GM23338 (cell line): Measurements from ENCODE around the gene SLC35D2. TPM values are rescaled to one million over a fixed set of nuclear protein-coding genes. Genes with fewer than 3 reads are reported as not detected.

ENCODE experiments used
- ATAC-seq: fragments of 200-7000 bp; cut with Tn5 transposase; 3 replicates; pipeline ENCODE4 v1.9.1; 2020
- DNase-seq: peaks from one replicate; pipeline ENCODE4 v3.0.0-alpha.2; 2015; ENCODE audit warnings: low spot score
- H2AFZ ChIP-seq: fragments of 200-600 bp; sonication (generic); 2 replicates; pipeline ENCODE4 v1.8.0; 2016; ENCODE audit warnings: antibody characterized with exemption, mild to moderate bottlenecking, moderate library complexity
- H3F3A ChIP-seq: fragments of 200-600 bp; sonication (generic); replicated peaks from 2 replicates; pipeline ENCODE4 v1.8.0; 2017; ENCODE audit warnings: antibody characterized with exemption, mixed run types, low read depth
- H3K27ac ChIP-seq: fragments of 200-600 bp; sonication (generic); 2 replicates; pipeline ENCODE4 v1.6.1; 2016; ENCODE audit warnings: low read depth
- H3K27me3 ChIP-seq: fragments of 200-600 bp; sonication (generic); 2 replicates; pipeline ENCODE4 v1.8.0; 2016; ENCODE audit warnings: mild to moderate bottlenecking, mixed run types, moderate library complexity; ENCODE audit not compliant: insufficient read depth
- H3K36me3 ChIP-seq: fragments of 200-600 bp; sonication (generic); 2 replicates; pipeline ENCODE4 v1.8.0; 2016; ENCODE audit warnings: mild to moderate bottlenecking; ENCODE audit not compliant: insufficient read depth
- H3K4me1 ChIP-seq: fragments of 200-600 bp; sonication (generic); 2 replicates; pipeline ENCODE4 v1.8.0; 2016; ENCODE audit warnings: mild to moderate bottlenecking, moderate library complexity; ENCODE audit not compliant: insufficient read depth
- H3K4me2 ChIP-seq: fragments of 200-600 bp; sonication (generic); 2 replicates; pipeline ENCODE4 v1.7.1; 2017; ENCODE audit warnings: mixed run types
- H3K4me3 ChIP-seq: fragments of 200-600 bp; sonication (generic); 2 replicates; pipeline ENCODE4 v1.6.1; 2016; ENCODE audit warnings: mixed run types
- H3K79me2 ChIP-seq: fragments of 200-600 bp; sonication (generic); replicated peaks from 2 replicates; pipeline ENCODE4 v1.8.0; 2017; ENCODE audit warnings: mild to moderate bottlenecking; ENCODE audit not compliant: insufficient read depth
- H3K9me2 ChIP-seq: fragments of 200-600 bp; sonication (generic); 2 replicates; pipeline ENCODE4 v1.8.0; 2017; ENCODE audit not compliant: insufficient read depth
- H4K20me1 ChIP-seq: fragments of 200-600 bp; sonication (generic); replicated peaks from 2 replicates; pipeline ENCODE4 v1.8.0; 2017; ENCODE audit warnings: mild to moderate bottlenecking; ENCODE audit not compliant: insufficient read depth
- H3K27ac Mint-ChIP-seq: 2 replicates; pipeline ENCODE4 v1.8.0; 2020; ENCODE audit warnings: inconsistent platforms, mild to moderate bottlenecking, moderate library complexity, mixed read lengths
- H3K27me3 Mint-ChIP-seq: 3 replicates; pipeline ENCODE4 v1.8.0; 2022; ENCODE audit warnings: low read depth, mild to moderate bottlenecking, moderate library complexity, mixed read lengths, inconsistent platforms; ENCODE audit not compliant: insufficient read depth, poor library complexity
- H3K36me3 Mint-ChIP-seq: 3 replicates; pipeline ENCODE4 v1.8.0; 2021; ENCODE audit warnings: low read depth, mild to moderate bottlenecking, inconsistent platforms, moderate library complexity, mixed read lengths
- H3K4me1 Mint-ChIP-seq: 3 replicates; pipeline ENCODE4 v1.8.0; 2020; ENCODE audit warnings: mild to moderate bottlenecking, inconsistent platforms, mixed read lengths
- H3K4me3 Mint-ChIP-seq: 3 replicates; pipeline ENCODE4 v1.8.0; 2021; ENCODE audit warnings: moderate library complexity, mild to moderate bottlenecking, inconsistent platforms, mixed read lengths
- H3K9me3 Mint-ChIP-seq: 3 replicates; pipeline ENCODE4 v1.8.0; 2020; ENCODE audit warnings: moderate library complexity, mild to moderate bottlenecking, inconsistent platforms, mixed read lengths
- CREB1 ChIP-seq: fragments of 250-450 bp; sonication (Bioruptor Pico); IDR thresholded peaks from 2 replicates; pipeline ENCODE4 v1.5.0; 2020; ENCODE audit warnings: low read depth, mild to moderate bottlenecking, moderate library complexity
- EZH2 ChIP-seq: fragments of 200-600 bp; sonication (generic); IDR thresholded peaks from one replicate; pipeline ENCODE4 v1.8.0; 2017; ENCODE audit warnings: antibody characterized with exemption, mild to moderate bottlenecking, low read depth; ENCODE audit not compliant: unreplicated experiment
- EZH2phosphoT487 ChIP-seq: fragments of 200-600 bp; sonication (generic); IDR thresholded peaks from one replicate; pipeline ENCODE4 v1.8.1; 2018; ENCODE audit warnings: antibody characterized with exemption; ENCODE audit not compliant: unreplicated experiment
- JUNB ChIP-seq: IDR thresholded peaks from one replicate; pipeline ENCODE4 v1.6.1; 2016; ENCODE audit warnings: antibody characterized with exemption; ENCODE audit not compliant: unreplicated experiment
- NANOG ChIP-seq: IDR thresholded peaks from 2 replicates; pipeline ENCODE4 v1.6.1; 2016; ENCODE audit warnings: antibody characterized with exemption, borderline replicate concordance
- POLR2AphosphoS5 ChIP-seq: IDR thresholded peaks from 2 replicates; pipeline ENCODE4 v1.6.1; 2016; ENCODE audit warnings: antibody characterized with exemption, low read depth
- STAT1 ChIP-seq: IDR thresholded peaks from one replicate; pipeline ENCODE4 v1.6.1; 2016; ENCODE audit warnings: antibody characterized with exemption; ENCODE audit not compliant: unreplicated experiment
- ZNF114 ChIP-seq: fragments of 250-450 bp; sonication (Bioruptor Pico); IDR thresholded peaks from 2 replicates; pipeline ENCODE4 v1.5.0; 2020; ENCODE audit warnings: mild to moderate bottlenecking, moderate library complexity
- ZNF331 ChIP-seq: fragments of 250-450 bp; sonication (Bioruptor Pico); IDR thresholded peaks from 2 replicates; pipeline ENCODE4 v1.5.0; 2020; ENCODE audit warnings: low read depth, mild to moderate bottlenecking, moderate library complexity
- polyA plus RNA-seq: library from polyadenylated mRNA; unstranded; fragments of >200 nt; fragmentation: Nextera tagmentation; extraction: Ambion mirVana; gene quantifications from 2 replicates; pipeline ENCODE4 v1.2.1, GENCODE V29; 2016
- total RNA-seq: library from RNA; depleted of rRNA; stranded (reverse); fragments of >200 nt; shearing (Covaris generic); gene quantifications from 2 replicates; pipeline ENCODE4 v1.2.3, GENCODE V29; 2014
- TF ChIP-seq, protein P1 (sequence below): IDR thresholded peaks from one replicate; pipeline ENCODE4 v1.6.1; 2018; ENCODE audit warnings: antibody characterized with exemption; ENCODE audit not compliant: unreplicated experiment
- TF ChIP-seq, protein P2 (sequence below), 2 experiments: fragments of 200-600 bp in 1 of 2; sonication (generic) in 1 of 2; conservative IDR thresholded peaks; 2 replicates each; pipeline versions ENCODE4 v1.5.1 to v1.6.1; 2016 to 2017; ENCODE audit warnings: antibody characterized with exemption in 2 of 2, low read depth in 2 of 2, mild to moderate bottlenecking in 2 of 2, moderate library complexity in 1 of 2
- TF ChIP-seq, protein P3 (sequence below): fragments of 250-450 bp; sonication (Bioruptor Pico); IDR thresholded peaks from 2 replicates; pipeline ENCODE4 v1.5.0; 2020; ENCODE audit warnings: mild to moderate bottlenecking, moderate library complexity
- TF ChIP-seq, protein P4 (sequence below): IDR thresholded peaks from 2 replicates; pipeline ENCODE4 v1.6.1; 2016; ENCODE audit warnings: antibody characterized with exemption

The SLC35D2 gene
- total and polyA plus RNA-seq, 2 experiments from 2014 or later = 8.2 to 14.4 TPM

DNA sequence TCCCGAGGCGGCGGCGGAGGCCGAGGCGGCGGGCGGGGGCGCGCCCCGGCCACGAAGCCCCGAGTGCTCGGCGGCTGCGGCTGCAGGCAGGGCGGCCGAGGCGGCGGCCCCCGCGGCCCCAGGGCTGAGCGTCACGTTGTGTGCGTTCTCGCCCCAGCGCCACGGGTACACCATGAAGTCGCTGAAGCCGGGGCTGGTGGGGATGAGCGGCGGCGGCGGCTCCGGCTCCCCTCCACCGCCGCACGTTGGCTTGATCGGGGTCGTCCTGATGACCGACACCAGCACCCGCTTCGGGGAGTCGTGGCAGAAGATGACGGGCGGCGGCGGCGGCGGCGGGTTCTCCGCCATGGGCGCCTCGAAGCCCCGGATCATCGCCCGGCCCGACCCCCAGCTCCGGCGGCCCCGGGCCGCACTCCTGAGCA lies 34.2 kb upstream of the SLC35D2 start:
- DNase-seq (no peak), ATAC-seq (no peak)
- H3K4me3 ChIP-seq = peak overlapping the region; percentile 55
- H3K27me3 ChIP-seq = no peaks in the 10 kb centered on the region
- Mint-ChIP-seq H3K27me3 (peaks cover 17% of the 10 kb centered on the region), H3K9me3 (no peaks in the 10 kb centered on the region), H3K4me1 (peaks cover 44% of the 10 kb centered on the region), H3K36me3 (peaks cover 6% of the 10 kb centered on the region; the same call in 2 of the 3 replicates), H3K4me3 (peak overlapping the region; percentile 83), H3K27ac (no peak overlapping the region)
- peak overlapping the region; percentile 95 for H3K27ac ChIP-seq
- H3K4me2 ChIP-seq = peak overlapping the region; percentile 93
- peaks cover 34% of the 10 kb centered on the region for H3K4me1 ChIP-seq
- no peak overlapping the region for H2AFZ ChIP-seq
- H3F3A ChIP-seq = 0 out of 2 replicates have a peak, but pooled peaks cover 9% of the 10 kb centered on the region
- no peaks in the 10 kb centered on the region for H3K9me2 ChIP-seq
- peaks cover 43% of the 10 kb centered on the region for H3K79me2 ChIP-seq
- TF ChIP-seq POLR2AphosphoS5 (no peak), STAT1 (no peak), JUNB (no peak), CREB1 (CRISPR knock-in tag) (no peak), EZH2 (no peak), ZNF331 (CRISPR knock-in tag) (no peak), EZH2phosphoT487 (no peak), ZNF114 (CRISPR knock-in tag) (no peak), NANOG (no peak)
- TF ChIP-seq, protein P1, sequence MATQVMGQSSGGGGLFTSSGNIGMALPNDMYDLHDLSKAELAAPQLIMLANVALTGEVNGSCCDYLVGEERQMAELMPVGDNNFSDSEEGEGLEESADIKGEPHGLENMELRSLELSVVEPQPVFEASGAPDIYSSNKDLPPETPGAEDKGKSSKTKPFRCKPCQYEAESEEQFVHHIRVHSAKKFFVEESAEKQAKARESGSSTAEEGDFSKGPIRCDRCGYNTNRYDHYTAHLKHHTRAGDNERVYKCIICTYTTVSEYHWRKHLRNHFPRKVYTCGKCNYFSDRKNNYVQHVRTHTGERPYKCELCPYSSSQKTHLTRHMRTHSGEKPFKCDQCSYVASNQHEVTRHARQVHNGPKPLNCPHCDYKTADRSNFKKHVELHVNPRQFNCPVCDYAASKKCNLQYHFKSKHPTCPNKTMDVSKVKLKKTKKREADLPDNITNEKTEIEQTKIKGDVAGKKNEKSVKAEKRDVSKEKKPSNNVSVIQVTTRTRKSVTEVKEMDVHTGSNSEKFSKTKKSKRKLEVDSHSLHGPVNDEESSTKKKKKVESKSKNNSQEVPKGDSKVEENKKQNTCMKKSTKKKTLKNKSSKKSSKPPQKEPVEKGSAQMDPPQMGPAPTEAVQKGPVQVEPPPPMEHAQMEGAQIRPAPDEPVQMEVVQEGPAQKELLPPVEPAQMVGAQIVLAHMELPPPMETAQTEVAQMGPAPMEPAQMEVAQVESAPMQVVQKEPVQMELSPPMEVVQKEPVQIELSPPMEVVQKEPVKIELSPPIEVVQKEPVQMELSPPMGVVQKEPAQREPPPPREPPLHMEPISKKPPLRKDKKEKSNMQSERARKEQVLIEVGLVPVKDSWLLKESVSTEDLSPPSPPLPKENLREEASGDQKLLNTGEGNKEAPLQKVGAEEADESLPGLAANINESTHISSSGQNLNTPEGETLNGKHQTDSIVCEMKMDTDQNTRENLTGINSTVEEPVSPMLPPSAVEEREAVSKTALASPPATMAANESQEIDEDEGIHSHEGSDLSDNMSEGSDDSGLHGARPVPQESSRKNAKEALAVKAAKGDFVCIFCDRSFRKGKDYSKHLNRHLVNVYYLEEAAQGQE = no peak
- TF ChIP-seq, protein P2, sequence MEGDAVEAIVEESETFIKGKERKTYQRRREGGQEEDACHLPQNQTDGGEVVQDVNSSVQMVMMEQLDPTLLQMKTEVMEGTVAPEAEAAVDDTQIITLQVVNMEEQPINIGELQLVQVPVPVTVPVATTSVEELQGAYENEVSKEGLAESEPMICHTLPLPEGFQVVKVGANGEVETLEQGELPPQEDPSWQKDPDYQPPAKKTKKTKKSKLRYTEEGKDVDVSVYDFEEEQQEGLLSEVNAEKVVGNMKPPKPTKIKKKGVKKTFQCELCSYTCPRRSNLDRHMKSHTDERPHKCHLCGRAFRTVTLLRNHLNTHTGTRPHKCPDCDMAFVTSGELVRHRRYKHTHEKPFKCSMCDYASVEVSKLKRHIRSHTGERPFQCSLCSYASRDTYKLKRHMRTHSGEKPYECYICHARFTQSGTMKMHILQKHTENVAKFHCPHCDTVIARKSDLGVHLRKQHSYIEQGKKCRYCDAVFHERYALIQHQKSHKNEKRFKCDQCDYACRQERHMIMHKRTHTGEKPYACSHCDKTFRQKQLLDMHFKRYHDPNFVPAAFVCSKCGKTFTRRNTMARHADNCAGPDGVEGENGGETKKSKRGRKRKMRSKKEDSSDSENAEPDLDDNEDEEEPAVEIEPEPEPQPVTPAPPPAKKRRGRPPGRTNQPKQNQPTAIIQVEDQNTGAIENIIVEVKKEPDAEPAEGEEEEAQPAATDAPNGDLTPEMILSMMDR (conservative IDR thresholded peaks at IDR 0.05; ENCODE audit: low read depth in 2 of 2) = no peak
- TF ChIP-seq, protein P3, sequence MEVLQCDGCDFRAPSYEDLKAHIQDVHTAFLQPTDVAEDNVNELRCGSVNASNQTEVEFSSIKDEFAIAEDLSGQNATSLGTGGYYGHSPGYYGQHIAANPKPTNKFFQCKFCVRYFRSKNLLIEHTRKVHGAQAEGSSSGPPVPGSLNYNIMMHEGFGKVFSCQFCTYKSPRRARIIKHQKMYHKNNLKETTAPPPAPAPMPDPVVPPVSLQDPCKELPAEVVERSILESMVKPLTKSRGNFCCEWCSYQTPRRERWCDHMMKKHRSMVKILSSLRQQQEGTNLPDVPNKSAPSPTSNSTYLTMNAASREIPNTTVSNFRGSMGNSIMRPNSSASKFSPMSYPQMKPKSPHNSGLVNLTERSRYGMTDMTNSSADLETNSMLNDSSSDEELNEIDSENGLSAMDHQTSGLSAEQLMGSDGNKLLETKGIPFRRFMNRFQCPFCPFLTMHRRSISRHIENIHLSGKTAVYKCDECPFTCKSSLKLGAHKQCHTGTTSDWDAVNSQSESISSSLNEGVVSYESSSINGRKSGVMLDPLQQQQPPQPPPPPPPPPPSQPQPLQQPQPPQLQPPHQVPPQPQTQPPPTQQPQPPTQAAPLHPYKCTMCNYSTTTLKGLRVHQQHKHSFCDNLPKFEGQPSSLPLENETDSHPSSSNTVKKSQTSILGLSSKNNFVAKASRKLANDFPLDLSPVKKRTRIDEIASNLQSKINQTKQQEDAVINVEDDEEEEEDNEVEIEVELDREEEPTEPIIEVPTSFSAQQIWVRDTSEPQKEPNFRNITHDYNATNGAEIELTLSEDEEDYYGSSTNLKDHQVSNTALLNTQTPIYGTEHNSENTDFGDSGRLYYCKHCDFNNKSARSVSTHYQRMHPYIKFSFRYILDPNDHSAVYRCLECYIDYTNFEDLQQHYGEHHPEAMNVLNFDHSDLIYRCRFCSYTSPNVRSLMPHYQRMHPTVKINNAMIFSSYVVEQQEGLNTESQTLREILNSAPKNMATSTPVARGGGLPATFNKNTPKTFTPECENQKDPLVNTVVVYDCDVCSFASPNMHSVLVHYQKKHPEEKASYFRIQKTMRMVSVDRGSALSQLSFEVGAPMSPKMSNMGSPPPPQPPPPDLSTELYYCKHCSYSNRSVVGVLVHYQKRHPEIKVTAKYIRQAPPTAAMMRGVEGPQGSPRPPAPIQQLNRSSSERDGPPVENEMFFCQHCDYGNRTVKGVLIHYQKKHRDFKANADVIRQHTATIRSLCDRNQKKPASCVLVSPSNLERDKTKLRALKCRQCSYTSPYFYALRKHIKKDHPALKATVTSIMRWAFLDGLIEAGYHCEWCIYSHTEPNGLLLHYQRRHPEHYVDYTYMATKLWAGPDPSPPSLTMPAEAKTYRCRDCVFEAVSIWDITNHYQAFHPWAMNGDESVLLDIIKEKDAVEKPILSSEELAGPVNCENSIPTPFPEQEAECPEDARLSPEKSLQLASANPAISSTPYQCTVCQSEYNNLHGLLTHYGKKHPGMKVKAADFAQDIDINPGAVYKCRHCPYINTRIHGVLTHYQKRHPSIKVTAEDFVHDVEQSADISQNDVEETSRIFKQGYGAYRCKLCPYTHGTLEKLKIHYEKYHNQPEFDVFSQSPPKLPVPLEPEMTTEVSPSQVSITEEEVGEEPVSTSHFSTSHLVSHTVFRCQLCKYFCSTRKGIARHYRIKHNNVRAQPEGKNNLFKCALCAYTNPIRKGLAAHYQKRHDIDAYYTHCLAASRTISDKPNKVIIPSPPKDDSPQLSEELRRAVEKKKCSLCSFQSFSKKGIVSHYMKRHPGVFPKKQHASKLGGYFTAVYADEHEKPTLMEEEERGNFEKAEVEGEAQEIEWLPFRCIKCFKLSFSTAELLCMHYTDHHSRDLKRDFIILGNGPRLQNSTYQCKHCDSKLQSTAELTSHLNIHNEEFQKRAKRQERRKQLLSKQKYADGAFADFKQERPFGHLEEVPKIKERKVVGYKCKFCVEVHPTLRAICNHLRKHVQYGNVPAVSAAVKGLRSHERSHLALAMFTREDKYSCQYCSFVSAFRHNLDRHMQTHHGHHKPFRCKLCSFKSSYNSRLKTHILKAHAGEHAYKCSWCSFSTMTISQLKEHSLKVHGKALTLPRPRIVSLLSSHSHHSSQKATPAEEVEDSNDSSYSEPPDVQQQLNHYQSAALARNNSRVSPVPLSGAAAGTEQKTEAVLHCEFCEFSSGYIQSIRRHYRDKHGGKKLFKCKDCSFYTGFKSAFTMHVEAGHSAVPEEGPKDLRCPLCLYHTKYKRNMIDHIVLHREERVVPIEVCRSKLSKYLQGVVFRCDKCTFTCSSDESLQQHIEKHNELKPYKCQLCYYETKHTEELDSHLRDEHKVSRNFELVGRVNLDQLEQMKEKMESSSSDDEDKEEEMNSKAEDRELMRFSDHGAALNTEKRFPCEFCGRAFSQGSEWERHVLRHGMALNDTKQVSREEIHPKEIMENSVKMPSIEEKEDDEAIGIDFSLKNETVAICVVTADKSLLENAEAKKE (CRISPR knock-in tag) = no peak
- TF ChIP-seq, protein P4, sequence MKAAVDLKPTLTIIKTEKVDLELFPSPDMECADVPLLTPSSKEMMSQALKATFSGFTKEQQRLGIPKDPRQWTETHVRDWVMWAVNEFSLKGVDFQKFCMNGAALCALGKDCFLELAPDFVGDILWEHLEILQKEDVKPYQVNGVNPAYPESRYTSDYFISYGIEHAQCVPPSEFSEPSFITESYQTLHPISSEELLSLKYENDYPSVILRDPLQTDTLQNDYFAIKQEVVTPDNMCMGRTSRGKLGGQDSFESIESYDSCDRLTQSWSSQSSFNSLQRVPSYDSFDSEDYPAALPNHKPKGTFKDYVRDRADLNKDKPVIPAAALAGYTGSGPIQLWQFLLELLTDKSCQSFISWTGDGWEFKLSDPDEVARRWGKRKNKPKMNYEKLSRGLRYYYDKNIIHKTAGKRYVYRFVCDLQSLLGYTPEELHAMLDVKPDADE = no peak
- peaks cover 22% of the 10 kb centered on the region; the same call in 1 of the 2 replicates for H4K20me1 ChIP-seq
- H3K36me3 ChIP-seq = no peaks in the 10 kb centered on the region
